HFFc6 (cell line): ENCODE measurements around the gene ABRACL. TPM values are rescaled to one million over a fixed set of nuclear protein-coding genes. Genes with fewer than 3 reads are reported as not detected.

Experiments used
- DNase-seq: peaks from one replicate; pipeline ENCODE4 v3.0.0-alpha.2; 2018
- H3K27ac Mint-ChIP-seq: 2 replicates; pipeline ENCODE4 v1.8.0; 2020; ENCODE audit warnings: mild to moderate bottlenecking, mixed read lengths
- H3K27me3 Mint-ChIP-seq: 2 replicates; pipeline ENCODE4 v1.8.0; 2021; ENCODE audit warnings: mild to moderate bottlenecking, moderate library complexity, mixed read lengths; ENCODE audit not compliant: insufficient read depth
- H3K36me3 Mint-ChIP-seq: 2 replicates; pipeline ENCODE4 v1.8.0; 2021; ENCODE audit warnings: low read depth, mixed read lengths
- H3K4me1 Mint-ChIP-seq: 2 replicates; pipeline ENCODE4 v1.8.0; 2020; ENCODE audit warnings: low read depth, mixed read lengths
- H3K4me3 Mint-ChIP-seq: 2 replicates; pipeline ENCODE4 v1.8.0; 2020; ENCODE audit warnings: mild to moderate bottlenecking, moderate library complexity, mixed read lengths
- H3K9me3 Mint-ChIP-seq: 2 replicates; pipeline ENCODE4 v1.8.0; 2020; ENCODE audit warnings: mild to moderate bottlenecking, mixed read lengths
- total RNA-seq, 6 experiments: library from RNA; stranded (reverse); fragmentation: NEBNext Ultra II Directional; extraction: Animal tissue kit (Norgen Biotek cat#: 25700); gene quantifications; 2 replicates in 1 of 6; 3 replicates in 5 of 6; pipeline ENCODE4 v1.2.3, GENCODE V29; 2021
- TF ChIP-seq, protein P1 (sequence below): fragments of 200-600 bp; sonication (generic); IDR thresholded peaks from 2 replicates; pipeline ENCODE4 v1.5.0; 2021; ENCODE audit warnings: antibody characterized with exemption, mild to moderate bottlenecking

Gene ABRACL
- total RNA-seq, 6 experiments from 2014 or later = 18.3 to 25.5 (median 22.4) TPM

DNA sequence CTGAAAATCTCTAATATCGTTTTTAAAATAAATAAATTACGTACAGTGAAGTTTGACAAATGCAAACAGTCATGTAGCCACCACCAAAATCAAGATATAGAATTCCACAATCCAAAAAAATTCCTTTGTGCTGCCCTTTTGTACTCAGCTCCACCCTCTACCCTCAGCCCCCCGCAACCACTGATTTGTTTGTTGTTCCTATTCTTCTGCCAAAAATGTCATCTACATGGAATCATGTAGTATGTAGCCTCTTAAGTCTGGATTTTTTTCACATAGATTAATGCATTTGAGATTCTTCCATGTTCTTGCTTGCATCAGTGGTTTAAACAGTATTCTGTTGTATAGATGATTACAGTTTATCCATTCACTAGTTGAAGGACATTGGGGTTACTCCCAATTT lies 32.0 kb upstream of the ABRACL start:
- no peaks in the 10 kb centered on the region for H3K36me3 Mint-ChIP-seq
- no peak overlapping the region for H3K27ac Mint-ChIP-seq
- TF ChIP-seq, protein P1, sequence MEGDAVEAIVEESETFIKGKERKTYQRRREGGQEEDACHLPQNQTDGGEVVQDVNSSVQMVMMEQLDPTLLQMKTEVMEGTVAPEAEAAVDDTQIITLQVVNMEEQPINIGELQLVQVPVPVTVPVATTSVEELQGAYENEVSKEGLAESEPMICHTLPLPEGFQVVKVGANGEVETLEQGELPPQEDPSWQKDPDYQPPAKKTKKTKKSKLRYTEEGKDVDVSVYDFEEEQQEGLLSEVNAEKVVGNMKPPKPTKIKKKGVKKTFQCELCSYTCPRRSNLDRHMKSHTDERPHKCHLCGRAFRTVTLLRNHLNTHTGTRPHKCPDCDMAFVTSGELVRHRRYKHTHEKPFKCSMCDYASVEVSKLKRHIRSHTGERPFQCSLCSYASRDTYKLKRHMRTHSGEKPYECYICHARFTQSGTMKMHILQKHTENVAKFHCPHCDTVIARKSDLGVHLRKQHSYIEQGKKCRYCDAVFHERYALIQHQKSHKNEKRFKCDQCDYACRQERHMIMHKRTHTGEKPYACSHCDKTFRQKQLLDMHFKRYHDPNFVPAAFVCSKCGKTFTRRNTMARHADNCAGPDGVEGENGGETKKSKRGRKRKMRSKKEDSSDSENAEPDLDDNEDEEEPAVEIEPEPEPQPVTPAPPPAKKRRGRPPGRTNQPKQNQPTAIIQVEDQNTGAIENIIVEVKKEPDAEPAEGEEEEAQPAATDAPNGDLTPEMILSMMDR = no peak
- DNase-seq = no peak
- H3K27me3 Mint-ChIP-seq = peaks cover 12% of the 10 kb centered on the region
- no peaks in the 10 kb centered on the region for H3K9me3 Mint-ChIP-seq
- H3K4me3 Mint-ChIP-seq = no peak overlapping the region
- no peaks in the 10 kb centered on the region for H3K4me1 Mint-ChIP-seq

DNA sequence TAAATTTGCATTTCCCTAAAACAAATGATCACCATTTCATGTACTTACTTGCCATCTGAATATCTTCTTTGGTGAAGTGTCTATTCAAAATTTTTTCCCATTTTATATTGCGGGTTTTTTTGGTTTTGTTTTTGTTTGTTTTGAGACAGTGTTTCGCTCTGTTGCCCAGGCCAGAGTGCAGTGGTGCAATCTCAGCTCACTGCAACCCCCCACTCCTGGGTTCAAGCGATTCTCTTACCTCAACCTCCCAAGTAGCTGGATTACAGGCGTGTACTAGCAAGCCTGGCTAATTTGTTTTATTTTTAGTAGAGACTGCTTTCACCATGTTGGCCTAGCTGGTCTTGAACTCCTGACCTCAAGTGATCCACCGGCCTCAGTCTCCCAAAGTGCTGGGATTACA lies 31.4 kb upstream of the ABRACL start:
- H3K27ac Mint-ChIP-seq = no peak overlapping the region
- H3K36me3 Mint-ChIP-seq = no peaks in the 10 kb centered on the region
- DNase-seq = no peak
- H3K27me3 Mint-ChIP-seq = peaks cover 10% of the 10 kb centered on the region
- H3K4me1 Mint-ChIP-seq = no peaks in the 10 kb centered on the region
- TF ChIP-seq, protein P1 = no peak
- no peak overlapping the region for H3K4me3 Mint-ChIP-seq
- no peaks in the 10 kb centered on the region for H3K9me3 Mint-ChIP-seq

- H3K9me3 Mint-ChIP-seq = no peaks in the 10 kb centered on the region
- H3K4me1 Mint-ChIP-seq = no peaks in the 10 kb centered on the region
Measured at GRCh38 chr6:138999949-139000725, 28.4 kb upstream of the ABRACL start.

GRCh38 chr6:139003751-139004150 lies 24.8 kb upstream of the ABRACL start:
- TF ChIP-seq, protein P1 = no peak
- Mint-ChIP-seq H3K9me3 (no peaks in the 10 kb centered on the region), H3K27me3 (peaks cover 2% of the 10 kb centered on the region), H3K4me3 (no peak overlapping the region), H3K4me1 (no peaks in the 10 kb centered on the region), H3K27ac (no peak overlapping the region), H3K36me3 (no peaks in the 10 kb centered on the region)
- no peak for DNase-seq

More at GRCh38 chr6:138999949-139000725, 28.4 kb upstream of the ABRACL start:
- H3K27ac Mint-ChIP-seq = no peak overlapping the region
- DNase-seq = no peak
- TF ChIP-seq, protein P1 = no peak
- no peak overlapping the region for H3K4me3 Mint-ChIP-seq
- no peaks in the 10 kb centered on the region for H3K36me3 Mint-ChIP-seq
- H3K27me3 Mint-ChIP-seq = peaks cover 7% of the 10 kb centered on the region

DNA sequence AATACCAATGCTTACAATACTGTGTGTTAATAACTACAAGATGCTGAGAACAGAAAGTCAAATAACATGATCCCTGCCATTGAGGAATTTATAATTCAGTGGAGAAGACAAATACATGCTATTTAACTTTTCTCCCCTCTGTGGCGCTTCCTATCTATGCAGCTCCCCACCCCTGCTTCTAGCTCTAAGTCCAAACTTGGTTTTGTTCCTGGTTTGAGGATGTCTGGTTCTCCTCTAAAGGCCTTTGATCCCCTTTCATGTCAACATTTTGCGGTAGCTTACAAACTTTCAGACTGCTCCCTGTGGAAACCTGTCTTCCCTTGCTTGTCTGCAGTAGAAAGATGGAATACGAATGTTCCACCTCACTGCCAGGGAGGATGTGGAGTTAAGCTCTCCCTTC lies 22.1 kb upstream of the ABRACL start:
- no peaks in the 10 kb centered on the region for H3K9me3 Mint-ChIP-seq
- peaks cover 2% of the 10 kb centered on the region for H3K27me3 Mint-ChIP-seq
- no peak for DNase-seq
- no peaks in the 10 kb centered on the region for H3K4me1 Mint-ChIP-seq
- H3K36me3 Mint-ChIP-seq = no peaks in the 10 kb centered on the region
- H3K4me3 Mint-ChIP-seq = no peak overlapping the region
- no peak overlapping the region for H3K27ac Mint-ChIP-seq
- TF ChIP-seq, protein P1 = no peak
